Measurements from ENCODE around the gene TPRA1.

The TPRA1 gene

GRCh38 chr3:127590593-127591465 lies at the start of gene TPRA1:
Gene TPRA1 (minus strand): TSS chr3:127590733. CDS start chr3:127580146, 10,587 bp downstream.
- DNase-seq = peak; percentile 98 to 99

- DNase-seq = no peak
Measured at GRCh38 chr3:127640042-127640355, 49.5 kb upstream of the TPRA1 start.

GRCh38 chr3:127639173-127640041 lies 48.9 kb upstream of the TPRA1 start:
- DNase-seq = no peak

- DNase-seq = no peak
Measured at GRCh38 chr3:127637971-127638370, 47.4 kb upstream of the TPRA1 start.

- DNase-seq = no peak
Measured at GRCh38 chr3:127637546-127637945, 47.0 kb upstream of the TPRA1 start.

- DNase-seq = no peak
Measured at GRCh38 chr3:127634653-127635052, 44.1 kb upstream of the TPRA1 start.

- no peak for DNase-seq
Measured at GRCh38 chr3:127632035-127632820, 41.7 kb upstream of the TPRA1 start.

GRCh38 chr3:127630811-127631714 lies 40.5 kb upstream of the TPRA1 start:
- no peak for DNase-seq

GRCh38 chr3:127629467-127630403 lies 39.2 kb upstream of the TPRA1 start:
- no peak for DNase-seq

GRCh38 chr3:127628788-127629466 lies 38.4 kb upstream of the TPRA1 start, which contains the start of gene PODXL2:
Gene PODXL2 (plus strand): TSS chr3:127629185. CDS start chr3:127629220, 35 bp downstream.
- no peak for DNase-seq

- DNase-seq = no peak
Measured at GRCh38 chr3:127628426-127628787, 37.9 kb upstream of the TPRA1 start.

- DNase-seq = no peak
Measured at GRCh38 chr3:127625821-127626220, 35.3 kb upstream of the TPRA1 start.

GRCh38 chr3:127624063-127624462 lies 33.5 kb upstream of the TPRA1 start:
- DNase-seq = no peak

- DNase-seq = no peak
Measured at GRCh38 chr3:127622772-127623576, 32.4 kb upstream of the TPRA1 start.

- DNase-seq = no peak
Measured at GRCh38 chr3:127622031-127622430, 31.5 kb upstream of the TPRA1 start.

GRCh38 chr3:127620637-127621375 lies 30.3 kb upstream of the TPRA1 start:
- DNase-seq = no peak

- DNase-seq = no peak
Measured at GRCh38 chr3:127618891-127619290, 28.4 kb upstream of the TPRA1 start.

- DNase-seq = no peak
Measured at GRCh38 chr3:127616836-127617605, 26.5 kb upstream of the TPRA1 start.
